Stimulated activated naive CD8-positive, alpha-beta T cell treated with anti-CD3 and anti-CD28 coated beads, Interleukin-15, Interleukin-2, amounts not matched to agents 100 ng/mL and 50 ng/mL, for 24 hours (primary cell): Measurements from ENCODE around the gene PLEKHA4.
"Not testable (repeated sequence)": the region's sequence is repeated elsewhere in the genome, so short reads cannot be mapped to it uniquely, and the experiment has no call there.

Experiments used
- H3K27ac Mint-ChIP-seq: one replicate; pipeline ENCODE4 v1.8.0; 2021; ENCODE audit warnings: mild to moderate bottlenecking, mixed read lengths
- H3K27me3 Mint-ChIP-seq: one replicate; pipeline ENCODE4 v1.8.0; 2021; ENCODE audit warnings: mixed read lengths
- H3K36me3 Mint-ChIP-seq: one replicate; pipeline ENCODE4 v1.8.0; 2021; ENCODE audit warnings: low read depth, mixed read lengths
- H3K4me1 Mint-ChIP-seq: one replicate; pipeline ENCODE4 v1.8.0; 2021; ENCODE audit warnings: low read depth, mixed read lengths
- H3K4me3 Mint-ChIP-seq: one replicate; pipeline ENCODE4 v1.8.0; 2021; ENCODE audit warnings: mild to moderate bottlenecking, mixed read lengths
- H3K9me3 Mint-ChIP-seq: one replicate; pipeline ENCODE4 v1.8.0; 2021; ENCODE audit warnings: mixed read lengths

The PLEKHA4 gene

DNA sequence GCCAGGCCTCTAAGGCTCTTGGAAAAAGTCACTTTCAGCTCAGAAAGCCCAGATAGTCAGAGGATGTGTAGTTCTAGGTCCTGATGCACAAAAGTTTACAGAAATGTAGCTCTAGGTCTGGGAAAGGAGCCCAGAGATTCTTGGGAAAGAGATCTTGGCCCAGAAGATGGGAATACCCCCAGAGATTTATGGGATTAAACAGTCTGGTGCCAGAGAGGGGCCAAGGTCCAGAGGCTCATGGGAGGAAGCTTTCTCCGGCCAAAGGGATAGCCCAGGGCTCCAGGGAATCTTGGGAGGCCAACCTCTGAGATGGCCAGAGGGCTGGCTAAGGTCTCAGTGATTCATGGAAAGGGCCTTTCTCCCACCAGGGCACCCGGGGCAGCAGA, 72.7 kb downstream of the PLEKHA4 start:
- H3K4me1 Mint-ChIP-seq: peaks cover 12% of the 10 kb centered on the region
- H3K27ac Mint-ChIP-seq: peak overlapping the region; percentile 74
- H3K36me3 Mint-ChIP-seq: peaks cover 3% of the 10 kb centered on the region
- H3K9me3 Mint-ChIP-seq: no peaks in the 10 kb centered on the region
- H3K4me3 Mint-ChIP-seq: peak overlapping the region; percentile 81
- H3K27me3 Mint-ChIP-seq: no peaks in the 10 kb centered on the region

DNA sequence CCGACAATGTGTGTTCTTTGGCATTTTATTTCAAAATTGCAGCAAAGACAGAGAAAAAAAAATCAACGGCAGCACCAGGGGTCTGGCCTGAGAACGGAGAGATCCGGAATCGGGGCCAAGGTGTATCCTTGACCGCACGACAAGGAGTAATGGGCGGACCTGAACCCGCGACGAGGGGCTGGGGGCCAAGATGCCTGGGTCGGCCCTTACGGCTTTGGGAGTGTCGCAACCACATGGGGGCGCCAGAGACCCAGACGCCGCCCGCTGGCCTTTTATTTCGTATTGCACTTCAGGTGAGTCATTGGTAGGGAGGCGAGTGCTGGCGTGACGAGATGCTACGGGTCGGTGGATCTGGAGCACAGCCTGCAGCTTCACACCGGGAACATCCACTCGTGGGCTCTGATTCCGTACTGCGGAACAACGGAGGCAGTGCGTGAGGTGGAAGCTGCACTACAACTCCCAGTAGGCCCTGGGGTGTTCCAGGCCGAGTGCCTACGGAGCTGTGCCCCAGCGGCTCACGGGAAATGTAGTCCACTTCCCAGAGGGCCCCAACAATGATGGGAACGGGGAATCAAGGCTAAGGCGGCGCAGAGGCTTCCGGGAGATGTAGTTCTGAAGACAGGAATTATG, 73.2 kb downstream of the PLEKHA4 start:
- Mint-ChIP-seq H3K4me3 (peak overlapping the region; percentile 81), H3K36me3 (peaks cover 2% of the 10 kb centered on the region), H3K27me3 (no peaks in the 10 kb centered on the region), H3K27ac (peak overlapping the region; percentile 74), H3K4me1 (peaks cover 12% of the 10 kb centered on the region), H3K9me3 (no peaks in the 10 kb centered on the region)

- no peaks in the 10 kb centered on the region for H3K27me3 Mint-ChIP-seq
- H3K36me3 Mint-ChIP-seq: no peaks in the 10 kb centered on the region
- no peaks in the 10 kb centered on the region for H3K9me3 Mint-ChIP-seq
- H3K4me1 Mint-ChIP-seq: peaks cover 12% of the 10 kb centered on the region
- no peak overlapping the region for H3K27ac Mint-ChIP-seq
- H3K4me3 Mint-ChIP-seq: peak overlapping the region; percentile 32
Measured at GRCh38 chr19:48794291-48794690, 74.1 kb downstream of the PLEKHA4 start.

- no peak overlapping the region for H3K27ac Mint-ChIP-seq
- no peaks in the 10 kb centered on the region for H3K27me3 Mint-ChIP-seq
- no peaks in the 10 kb centered on the region for H3K9me3 Mint-ChIP-seq
- H3K36me3 Mint-ChIP-seq: no peaks in the 10 kb centered on the region
- H3K4me3 Mint-ChIP-seq: no peak overlapping the region
- H3K4me1 Mint-ChIP-seq: peaks cover 12% of the 10 kb centered on the region
Measured at GRCh38 chr19:48793271-48793670, 75.1 kb downstream of the PLEKHA4 start.

- H3K36me3 Mint-ChIP-seq, H3K27ac Mint-ChIP-seq, H3K27me3 Mint-ChIP-seq, H3K4me3 Mint-ChIP-seq, H3K9me3 Mint-ChIP-seq, H3K4me1 Mint-ChIP-seq: not testable (repeated sequence)
Measured at GRCh38 chr19:48787331-48787730, 81.1 kb downstream of the PLEKHA4 start.
